ENCODE data around the gene PTPN11. TPM values are rescaled to one million over a fixed set of nuclear protein-coding genes. Genes with fewer than 3 reads are reported as not detected.
A peak's percentile ranks its signal among the peaks of the same experiment; 100 is the strongest.
"Not testable (repeated sequence)": the region's sequence is repeated elsewhere in the genome, so short reads cannot be mapped to it uniquely, and the experiment has no call there.

The PTPN11 gene
- total and polyA plus RNA-seq, 9 donors = 34.7 to 65.1 (median 54.5) TPM

DNA sequence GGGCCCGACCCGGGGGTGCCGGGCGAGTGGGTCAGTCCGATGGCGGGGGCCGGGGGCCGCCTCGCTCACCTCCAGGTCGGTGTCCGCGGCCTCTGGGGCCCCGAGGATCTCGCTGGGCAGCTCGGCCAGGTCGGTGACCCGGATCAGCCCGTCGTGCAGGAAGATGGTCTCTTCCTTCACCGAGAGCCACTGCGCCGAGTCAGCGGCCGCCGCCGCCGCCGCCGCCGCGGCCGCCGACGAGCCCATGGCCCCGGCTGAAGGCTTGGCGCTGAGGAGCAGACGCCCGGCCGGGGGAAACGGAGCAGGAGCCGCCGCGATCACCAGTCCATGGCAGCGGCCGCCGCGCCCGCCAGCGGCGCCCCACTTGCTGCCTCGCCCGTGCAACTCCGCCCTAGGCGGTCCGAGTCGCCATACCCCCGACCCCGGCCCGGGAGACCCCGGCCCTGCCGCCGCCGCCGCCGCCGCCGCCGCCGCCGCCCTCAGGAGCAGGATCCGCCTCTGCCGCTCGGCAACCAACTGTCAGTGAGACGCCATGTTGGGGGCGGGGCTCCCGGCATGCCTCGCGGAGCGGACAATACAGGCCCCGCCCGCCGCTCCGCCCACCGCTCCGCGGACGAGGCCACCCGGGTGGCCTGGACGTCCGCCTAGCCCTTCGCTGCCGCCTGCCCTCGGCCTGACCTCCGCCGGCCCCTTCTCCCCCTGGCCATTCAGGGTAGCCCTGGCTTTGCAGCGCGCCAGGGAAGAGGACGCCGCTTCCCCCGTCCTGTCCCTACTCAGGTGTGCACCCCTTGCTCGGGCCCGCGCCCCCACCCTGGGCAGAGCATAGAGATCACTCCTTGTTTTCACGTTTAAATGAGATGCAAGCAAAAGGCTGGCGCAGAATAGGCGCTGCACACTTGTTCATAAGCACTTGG lies 36.6 kb upstream of the PTPN11 start, which contains the start of gene HECTD4:
HECTD4 (minus strand) TSS at position 549 of the 914 bp plus-strand sequence; CDS start at position 246, 303 bp downstream.
- Histone ChIP-seq H3K9me3 (replicated peaks; ENCODE audit: control insufficient read depth, low read depth, low read length) (no peaks in the 10 kb centered on the region), H3K4me1 (ENCODE audit: control insufficient read depth, insufficient read depth, low read length) (peaks cover 12% of the 10 kb centered on the region), H3K27me3 (ENCODE audit: control insufficient read depth, insufficient read depth, low read length) (no peaks in the 10 kb centered on the region), H3K4me3 (ENCODE audit: low read length) (peak within 1 kb of the TSS; percentile 69), H3K27ac (ENCODE audit: low read length) (peak within 1 kb of the TSS; percentile 67), H3K36me3 (ENCODE audit: control insufficient read depth, insufficient read depth, low read length) (no peaks in the 10 kb centered on the region)
- DNase-seq = peak; percentile 96
- WGBS (ENCODE audit: insufficient coverage) = under 1% methylated on average over 101 of the region's 106 CpGs

DNA sequence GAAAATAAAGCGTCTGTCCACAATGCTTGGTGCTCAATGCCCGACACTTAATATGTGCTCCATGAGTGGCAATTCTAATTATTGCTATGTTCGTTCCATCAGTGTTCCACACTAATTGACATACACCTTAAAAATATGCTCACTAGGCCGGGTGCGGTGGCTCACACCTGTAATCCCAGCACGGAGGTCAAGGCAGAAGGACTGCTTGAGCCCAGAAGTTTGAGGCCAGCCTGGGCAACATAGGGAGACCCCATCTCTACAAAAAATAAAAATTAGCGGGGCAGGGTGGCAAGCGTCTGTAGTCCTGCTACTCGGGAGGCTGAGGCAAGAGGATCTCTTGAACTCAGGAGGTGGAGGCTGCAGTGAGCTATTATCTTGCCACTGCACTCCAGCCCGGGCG lies 35.9 kb upstream of the PTPN11 start:
- Histone ChIP-seq H3K36me3 (ENCODE audit: control insufficient read depth, insufficient read depth, low read length) (no peaks in the 10 kb centered on the region), H3K27me3 (ENCODE audit: control insufficient read depth, insufficient read depth, low read length) (no peaks in the 10 kb centered on the region), H3K4me1 (ENCODE audit: control insufficient read depth, insufficient read depth, low read length) (peaks cover 12% of the 10 kb centered on the region), H3K4me3 (ENCODE audit: low read length) (peak overlapping the region; percentile 69), H3K9me3 (replicated peaks; ENCODE audit: control insufficient read depth, low read depth, low read length) (no peaks in the 10 kb centered on the region), H3K27ac (ENCODE audit: low read length) (peak overlapping the region; percentile 67)
- DNase-seq = no peak
- WGBS (ENCODE audit: insufficient coverage) = 73% methylated on average over 5 of the region's 11 CpGs

DNA sequence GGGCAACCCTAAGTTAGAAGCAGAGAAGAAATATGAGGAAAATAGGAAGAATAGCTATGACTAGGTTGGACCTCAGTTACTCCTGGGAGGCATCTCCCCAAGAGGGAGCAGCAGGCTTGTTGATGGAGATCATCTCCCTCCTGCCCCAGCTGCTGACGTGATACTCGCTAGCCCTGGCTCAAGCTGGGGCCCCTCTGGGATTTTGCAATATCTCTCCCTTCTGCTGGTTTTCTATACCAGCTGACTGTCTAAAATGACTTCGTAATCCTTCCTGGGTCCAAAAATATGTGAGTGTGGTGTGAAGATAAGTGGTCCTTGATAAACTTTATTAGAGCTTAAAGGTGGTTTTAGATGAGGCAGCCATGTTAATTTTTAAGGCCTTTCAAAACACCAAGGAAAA lies 32.0 kb upstream of the PTPN11 start:
- H3K4me3 ChIP-seq (ENCODE audit: low read length) = no peak overlapping the region
- DNase-seq = no peak
- H3K4me1 ChIP-seq (ENCODE audit: control insufficient read depth, insufficient read depth, low read length) = peaks cover 4% of the 10 kb centered on the region
- no peaks in the 10 kb centered on the region for H3K27me3 ChIP-seq (ENCODE audit: control insufficient read depth, insufficient read depth, low read length)
- H3K27ac ChIP-seq (ENCODE audit: low read length) = no peak overlapping the region
- WGBS (ENCODE audit: insufficient coverage) = 60% methylated on average over 1 of the region's 3 CpGs
- H3K9me3 ChIP-seq (replicated peaks; ENCODE audit: control insufficient read depth, low read depth, low read length) = no peaks in the 10 kb centered on the region
- no peaks in the 10 kb centered on the region for H3K36me3 ChIP-seq (ENCODE audit: control insufficient read depth, insufficient read depth, low read length)

DNA sequence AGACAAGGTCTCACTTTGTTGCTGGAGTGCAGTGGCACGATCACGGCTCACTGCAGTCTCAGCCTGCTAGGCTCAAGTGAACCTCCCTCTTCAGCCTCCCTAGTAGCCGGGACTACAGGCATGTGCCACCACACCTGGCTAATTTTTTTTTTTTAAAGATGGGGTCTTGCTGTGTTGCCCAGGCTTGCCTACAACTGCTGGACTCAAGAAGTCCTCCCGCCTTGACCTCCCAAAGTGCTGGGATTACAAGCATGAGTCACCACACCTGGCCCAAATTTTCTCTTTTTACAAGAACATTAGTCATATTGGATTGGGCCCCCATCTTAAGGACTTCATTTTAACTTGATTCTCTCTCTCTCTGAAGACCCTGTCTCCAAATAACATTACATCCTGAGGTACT lies 29.5 kb upstream of the PTPN11 start:
- Histone ChIP-seq H3K36me3 (ENCODE audit: control insufficient read depth, insufficient read depth, low read length) (no peaks in the 10 kb centered on the region), H3K4me1 (ENCODE audit: control insufficient read depth, insufficient read depth, low read length) (no peaks in the 10 kb centered on the region), H3K9me3 (replicated peaks; ENCODE audit: control insufficient read depth, low read depth, low read length) (no peaks in the 10 kb centered on the region), H3K27me3 (ENCODE audit: control insufficient read depth, insufficient read depth, low read length) (no peaks in the 10 kb centered on the region), H3K4me3 (ENCODE audit: low read length) (no peak overlapping the region), H3K27ac (ENCODE audit: low read length) (no peak overlapping the region)
- DNase-seq = no peak
- 67% methylated on average over 1 of the region's 4 CpGs for WGBS (ENCODE audit: insufficient coverage)

DNA sequence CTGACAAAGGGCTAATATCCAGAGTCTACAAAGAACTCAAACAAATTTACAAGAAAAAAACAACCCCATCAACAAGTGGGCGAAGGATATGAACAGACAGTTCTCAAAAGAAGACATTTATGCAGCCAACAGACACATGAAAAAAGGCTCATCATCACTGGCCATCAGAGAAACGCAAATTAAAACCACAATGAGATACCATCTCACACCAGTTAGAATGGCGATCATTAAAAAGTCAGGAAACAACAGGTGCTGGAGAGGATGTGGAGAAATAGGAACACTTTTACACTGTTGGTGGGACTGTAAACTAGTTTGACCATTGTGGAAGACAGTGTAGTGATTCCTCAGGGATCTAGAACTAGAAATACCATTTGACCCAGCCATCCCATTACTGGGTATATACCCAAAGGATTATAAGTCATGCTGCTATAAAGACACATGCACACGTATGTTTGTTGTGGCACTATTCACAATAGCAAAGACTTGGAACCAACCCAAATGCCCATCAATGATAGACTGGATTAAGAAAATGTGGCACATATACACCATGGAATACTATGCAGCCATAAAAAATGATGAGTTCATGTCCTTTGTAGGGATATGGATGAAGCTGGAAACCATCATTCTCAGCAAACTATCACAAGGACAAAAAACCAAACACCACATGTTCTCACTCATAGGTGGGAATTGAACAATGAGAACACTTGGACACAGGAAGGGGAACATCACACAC lies 28.7 kb upstream of the PTPN11 start:
- not testable (repeated sequence) for H3K27me3 ChIP-seq (ENCODE audit: control insufficient read depth, insufficient read depth, low read length); H3K36me3 ChIP-seq (ENCODE audit: control insufficient read depth, insufficient read depth, low read length); H3K27ac ChIP-seq (ENCODE audit: low read length); H3K4me3 ChIP-seq (ENCODE audit: low read length); DNase-seq; H3K9me3 ChIP-seq (replicated peaks; ENCODE audit: control insufficient read depth, low read depth, low read length); H3K4me1 ChIP-seq (ENCODE audit: control insufficient read depth, insufficient read depth, low read length)
- WGBS (ENCODE audit: insufficient coverage) = no CpG with 5 or more reads among the region's 4 CpGs

DNA sequence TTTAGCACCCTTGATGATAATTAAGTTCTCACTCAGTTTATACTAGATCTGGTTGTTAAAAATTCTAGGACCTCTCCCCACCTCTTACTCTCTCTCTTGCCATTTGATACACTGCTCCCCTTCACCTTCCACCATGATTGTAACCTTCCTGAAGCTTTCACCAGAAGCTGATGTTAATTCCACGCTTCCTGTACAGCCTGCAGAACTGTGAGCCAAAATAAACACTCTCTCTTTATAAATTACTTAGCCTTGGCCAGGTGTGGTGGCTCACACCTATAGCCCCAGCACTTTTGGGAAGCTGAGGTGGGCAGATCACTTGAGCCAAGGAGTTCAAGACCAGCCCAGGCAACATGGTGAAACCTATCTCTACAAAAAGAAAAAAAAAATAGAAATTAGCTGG lies 25.4 kb upstream of the PTPN11 start:
- Histone ChIP-seq H3K4me1 (ENCODE audit: control insufficient read depth, insufficient read depth, low read length) (no peaks in the 10 kb centered on the region), H3K36me3 (ENCODE audit: control insufficient read depth, insufficient read depth, low read length) (no peaks in the 10 kb centered on the region), H3K9me3 (replicated peaks; ENCODE audit: control insufficient read depth, low read depth, low read length) (no peaks in the 10 kb centered on the region), H3K4me3 (ENCODE audit: low read length) (no peak overlapping the region), H3K27ac (ENCODE audit: low read length) (no peak overlapping the region), H3K27me3 (ENCODE audit: control insufficient read depth, insufficient read depth, low read length) (no peaks in the 10 kb centered on the region)
- no CpG with 5 or more reads among the region's 1 CpG for WGBS (ENCODE audit: insufficient coverage)
- no peak for DNase-seq

DNA sequence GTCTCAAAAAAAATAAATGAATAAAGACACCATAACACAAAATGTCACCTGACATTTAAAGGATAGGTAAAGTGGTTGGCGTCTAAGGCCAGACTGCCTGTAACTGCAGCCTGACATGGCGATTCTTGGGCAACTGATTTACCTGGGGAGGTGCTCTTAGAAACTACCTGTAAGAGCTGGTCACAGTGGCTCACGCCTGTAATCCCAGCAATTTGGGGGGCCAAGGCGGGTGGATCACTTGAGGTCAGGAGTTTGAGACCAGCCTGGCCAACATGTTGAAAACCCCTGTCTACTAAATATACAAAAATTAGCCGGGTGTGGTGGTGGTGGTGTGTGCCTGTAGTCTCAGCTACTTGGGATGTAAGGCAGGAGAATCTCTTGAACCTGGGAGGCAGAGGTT lies 17.7 kb upstream of the PTPN11 start:
- H3K36me3 ChIP-seq (ENCODE audit: control insufficient read depth, insufficient read depth, low read length) = peaks cover 17% of the 10 kb centered on the region
- DNase-seq = no peak
- WGBS (ENCODE audit: insufficient coverage) = 96% methylated on average over 2 of the region's 5 CpGs
- no peaks in the 10 kb centered on the region for H3K9me3 ChIP-seq (replicated peaks; ENCODE audit: control insufficient read depth, low read depth, low read length)
- no peaks in the 10 kb centered on the region for H3K27me3 ChIP-seq (ENCODE audit: control insufficient read depth, insufficient read depth, low read length)
- no peak overlapping the region for H3K4me3 ChIP-seq (ENCODE audit: low read length)
- no peaks in the 10 kb centered on the region for H3K4me1 ChIP-seq (ENCODE audit: control insufficient read depth, insufficient read depth, low read length)
- no peak overlapping the region for H3K27ac ChIP-seq (ENCODE audit: low read length)

DNA sequence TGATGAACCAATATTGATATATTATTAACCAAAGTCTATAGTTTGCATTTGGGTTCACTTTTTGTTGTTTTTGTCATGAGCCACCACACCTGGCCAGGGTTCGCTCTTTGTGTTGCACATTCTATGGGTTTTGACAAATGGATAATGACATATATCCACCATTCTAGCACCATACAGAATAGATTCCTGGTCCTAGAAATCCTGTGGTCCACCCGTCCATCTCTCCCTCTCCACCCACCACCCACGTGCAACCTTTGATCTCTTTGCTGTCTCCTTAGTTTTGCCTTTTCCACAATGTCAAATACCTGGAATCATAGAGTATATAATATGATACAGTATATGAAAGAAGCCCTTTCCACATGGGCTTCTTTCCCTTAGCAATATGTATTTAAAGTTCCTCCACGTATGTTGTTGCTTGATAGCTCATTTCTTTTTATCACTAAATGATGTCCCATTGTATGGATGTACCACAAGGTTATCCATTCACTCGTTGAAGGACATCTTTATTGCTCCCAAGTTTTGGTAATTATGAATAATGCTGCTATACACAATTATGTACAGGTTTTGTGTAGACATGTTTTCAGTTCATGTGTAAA lies 16.7 kb upstream of the PTPN11 start:
- no peaks in the 10 kb centered on the region for H3K27me3 ChIP-seq (ENCODE audit: control insufficient read depth, insufficient read depth, low read length)

DNA sequence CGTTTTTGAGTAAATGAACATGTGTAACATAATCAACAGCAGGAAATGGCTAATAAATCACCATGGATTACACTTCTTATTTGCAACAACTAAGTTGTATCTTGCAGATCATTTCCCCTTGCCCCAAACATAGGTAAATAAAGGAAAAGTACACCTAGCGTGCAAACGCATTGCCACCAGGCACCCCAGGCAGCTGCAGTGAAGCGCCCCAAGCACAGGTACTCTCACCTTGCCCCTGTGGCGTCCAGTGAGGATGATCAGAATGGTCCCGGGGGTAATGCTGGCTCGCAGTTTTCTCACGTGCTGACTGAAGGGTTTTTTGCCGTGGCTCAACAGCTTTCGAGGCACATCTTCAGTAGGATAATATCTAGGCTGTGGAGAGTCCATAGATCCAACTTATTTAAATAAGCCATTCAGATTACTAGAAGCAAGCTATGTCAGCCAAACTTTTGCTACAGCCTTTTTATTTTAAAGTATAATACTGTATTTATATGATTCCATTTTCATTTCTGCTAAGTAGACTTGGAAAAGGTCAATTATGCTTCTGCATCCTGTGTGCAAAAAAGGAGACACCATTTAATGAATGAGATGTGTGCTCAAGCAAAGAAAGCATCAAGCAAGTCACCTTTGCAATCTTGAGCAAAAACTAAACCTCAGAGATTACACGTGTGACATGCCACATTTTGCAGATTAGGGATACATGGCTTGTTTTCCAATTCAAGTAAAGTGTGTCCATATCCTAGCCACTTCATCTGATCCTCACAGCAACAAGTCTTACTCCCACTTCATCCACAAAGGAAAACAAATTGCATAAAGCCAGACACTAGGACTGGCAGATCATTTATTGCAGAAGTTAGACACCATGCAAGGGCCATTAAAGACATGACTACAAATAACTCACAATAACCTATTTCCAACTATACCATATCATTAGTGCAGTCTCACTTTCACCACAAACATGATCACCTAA lies 11.9 kb upstream of the PTPN11 start:
- Histone ChIP-seq H3K4me1 (ENCODE audit: control insufficient read depth, insufficient read depth, low read length) (no peaks in the 10 kb centered on the region), H3K9me3 (replicated peaks; ENCODE audit: control insufficient read depth, low read depth, low read length) (no peaks in the 10 kb centered on the region), H3K4me3 (ENCODE audit: low read length) (no peak overlapping the region), H3K36me3 (ENCODE audit: control insufficient read depth, insufficient read depth, low read length) (peaks cover 38% of the 10 kb centered on the region), H3K27ac (ENCODE audit: low read length) (no peak overlapping the region), H3K27me3 (ENCODE audit: control insufficient read depth, insufficient read depth, low read length) (no peaks in the 10 kb centered on the region)
- DNase-seq = no peak
- WGBS (ENCODE audit: insufficient coverage) = 100% methylated on average over 3 of the region's 11 CpGs

More for the DNA sequence above, 16.7 kb upstream of the PTPN11 start:
- peaks cover 27% of the 10 kb centered on the region for H3K36me3 ChIP-seq (ENCODE audit: control insufficient read depth, insufficient read depth, low read length)
- H3K4me3 ChIP-seq (ENCODE audit: low read length) = no peak overlapping the region
- no CpG with 5 or more reads among the region's 5 CpGs for WGBS (ENCODE audit: insufficient coverage)
- DNase-seq = no peak
- no peaks in the 10 kb centered on the region for H3K9me3 ChIP-seq (replicated peaks; ENCODE audit: control insufficient read depth, low read depth, low read length)
- H3K4me1 ChIP-seq (ENCODE audit: control insufficient read depth, insufficient read depth, low read length) = no peaks in the 10 kb centered on the region
- H3K27ac ChIP-seq (ENCODE audit: low read length) = no peak overlapping the region
